Activated CD4-positive, alpha-beta T cell treated with anti-CD3 and anti-CD28 coated beads, Interleukin-2, amount 10 ng/mL, durations not matched to agents 24 days and 14 days (primary cell): ENCODE measurements around the gene DISP3. TPM values are rescaled to one million over a fixed set of nuclear protein-coding genes. Genes with fewer than 3 reads are reported as not detected.

Experiments used
- DNase-seq: peaks from one replicate; pipeline ENCODE4 v3.0.0; 2022
- H3K27ac Mint-ChIP-seq: one replicate; pipeline ENCODE4 v1.8.0; 2022; ENCODE audit warnings: mild to moderate bottlenecking, mixed read lengths
- H3K27me3 Mint-ChIP-seq: one replicate; pipeline ENCODE4 v1.8.0; 2022; ENCODE audit warnings: mixed read lengths
- H3K36me3 Mint-ChIP-seq: one replicate; pipeline ENCODE4 v1.8.0; 2022; ENCODE audit warnings: low read depth, mild to moderate bottlenecking, mixed read lengths
- H3K4me1 Mint-ChIP-seq: one replicate; pipeline ENCODE4 v1.8.0; 2021; ENCODE audit warnings: mixed read lengths
- H3K4me3 Mint-ChIP-seq: one replicate; pipeline ENCODE4 v1.8.0; 2022; ENCODE audit warnings: mild to moderate bottlenecking, moderate library complexity, mixed read lengths
- H3K9me3 Mint-ChIP-seq: one replicate; pipeline ENCODE4 v1.8.0; 2021; ENCODE audit warnings: mixed read lengths
- intact Hi-C: fragments of 100-400 bp; cut with micrococcal nuclease; formaldehyde crosslinking; loops from one replicate; pipeline ENCODE4 v1.15.1; 2023
- total RNA-seq: library from RNA; stranded (reverse); gene quantifications from 2 replicates; pipeline ENCODE4 v1.2.3, GENCODE V29; 2022

DISP3 gene, protein sequence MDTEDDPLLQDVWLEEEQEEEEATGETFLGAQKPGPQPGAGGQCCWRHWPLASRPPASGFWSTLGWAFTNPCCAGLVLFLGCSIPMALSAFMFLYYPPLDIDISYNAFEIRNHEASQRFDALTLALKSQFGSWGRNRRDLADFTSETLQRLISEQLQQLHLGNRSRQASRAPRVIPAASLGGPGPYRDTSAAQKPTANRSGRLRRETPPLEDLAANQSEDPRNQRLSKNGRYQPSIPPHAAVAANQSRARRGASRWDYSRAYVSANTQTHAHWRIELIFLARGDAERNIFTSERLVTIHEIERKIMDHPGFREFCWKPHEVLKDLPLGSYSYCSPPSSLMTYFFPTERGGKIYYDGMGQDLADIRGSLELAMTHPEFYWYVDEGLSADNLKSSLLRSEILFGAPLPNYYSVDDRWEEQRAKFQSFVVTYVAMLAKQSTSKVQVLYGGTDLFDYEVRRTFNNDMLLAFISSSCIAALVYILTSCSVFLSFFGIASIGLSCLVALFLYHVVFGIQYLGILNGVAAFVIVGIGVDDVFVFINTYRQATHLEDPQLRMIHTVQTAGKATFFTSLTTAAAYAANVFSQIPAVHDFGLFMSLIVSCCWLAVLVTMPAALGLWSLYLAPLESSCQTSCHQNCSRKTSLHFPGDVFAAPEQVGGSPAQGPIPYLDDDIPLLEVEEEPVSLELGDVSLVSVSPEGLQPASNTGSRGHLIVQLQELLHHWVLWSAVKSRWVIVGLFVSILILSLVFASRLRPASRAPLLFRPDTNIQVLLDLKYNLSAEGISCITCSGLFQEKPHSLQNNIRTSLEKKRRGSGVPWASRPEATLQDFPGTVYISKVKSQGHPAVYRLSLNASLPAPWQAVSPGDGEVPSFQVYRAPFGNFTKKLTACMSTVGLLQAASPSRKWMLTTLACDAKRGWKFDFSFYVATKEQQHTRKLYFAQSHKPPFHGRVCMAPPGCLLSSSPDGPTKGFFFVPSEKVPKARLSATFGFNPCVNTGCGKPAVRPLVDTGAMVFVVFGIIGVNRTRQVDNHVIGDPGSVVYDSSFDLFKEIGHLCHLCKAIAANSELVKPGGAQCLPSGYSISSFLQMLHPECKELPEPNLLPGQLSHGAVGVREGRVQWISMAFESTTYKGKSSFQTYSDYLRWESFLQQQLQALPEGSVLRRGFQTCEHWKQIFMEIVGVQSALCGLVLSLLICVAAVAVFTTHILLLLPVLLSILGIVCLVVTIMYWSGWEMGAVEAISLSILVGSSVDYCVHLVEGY (N-terminal part only)
- 0.23 and 0.31 TPM in 2 replicates for total RNA-seq

DNA sequence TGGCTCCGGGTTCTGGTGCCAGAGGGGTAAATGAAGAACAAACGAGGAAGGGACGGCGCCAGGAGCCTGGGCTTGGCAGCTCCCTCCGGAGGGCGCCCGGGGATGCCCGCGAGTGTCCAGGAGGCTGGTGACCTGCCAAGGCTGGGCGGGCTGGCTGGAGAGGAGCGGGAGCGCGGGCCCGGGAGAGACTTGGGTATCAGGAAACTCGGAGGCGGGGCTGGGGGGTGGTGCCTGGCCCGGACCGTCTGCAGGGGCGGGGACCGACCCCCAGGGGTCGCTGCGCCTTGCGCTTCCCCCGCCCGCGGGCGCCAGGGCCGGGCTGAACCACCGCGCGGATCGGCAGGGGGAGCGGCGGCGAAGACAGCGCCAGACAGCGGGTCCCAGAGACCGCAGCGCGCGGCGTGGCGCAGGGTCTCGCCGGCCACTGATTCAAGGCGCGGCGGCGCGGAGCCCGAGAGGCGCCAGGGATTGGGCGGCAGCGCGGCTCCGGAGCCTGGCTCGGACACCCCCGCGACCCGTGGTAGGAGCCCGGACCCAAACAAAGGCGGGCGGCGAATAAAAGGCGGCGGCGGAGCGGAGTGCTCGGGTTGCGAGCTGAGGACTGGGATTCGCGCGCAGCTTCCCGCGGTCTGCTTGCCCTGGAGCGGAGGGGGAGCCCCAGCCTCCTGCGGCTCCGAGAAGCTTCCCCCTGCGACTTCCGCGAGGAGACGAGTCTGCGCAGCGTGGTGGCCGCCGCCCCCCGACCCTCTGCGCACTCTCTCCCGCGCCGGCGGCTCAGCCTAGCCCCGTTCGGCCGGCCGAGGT, at the start of gene DISP3:
DISP3 (plus strand) TSS at position 585 of the 804 bp plus-strand sequence. CDS start 21,838 bp downstream, outside the sequence.
- intact Hi-C loops = loop anchor here (1.0 to 10.0 kb wide), 2 partner anchors 164 to 236 kb away; no protein-coding TSS in a partner anchor
- H3K9me3 Mint-ChIP-seq = no peaks in the 10 kb centered on the region
- H3K4me3 Mint-ChIP-seq = peak within 1 kb of the TSS; percentile 64
- no peak within 1 kb of the TSS for H3K27ac Mint-ChIP-seq
- peaks cover 31% of the 10 kb centered on the region for H3K27me3 Mint-ChIP-seq
- no peaks in the 10 kb centered on the region for H3K36me3 Mint-ChIP-seq
- peak; percentile 91 for DNase-seq
- peaks cover 6% of the 10 kb centered on the region for H3K4me1 Mint-ChIP-seq

DNA sequence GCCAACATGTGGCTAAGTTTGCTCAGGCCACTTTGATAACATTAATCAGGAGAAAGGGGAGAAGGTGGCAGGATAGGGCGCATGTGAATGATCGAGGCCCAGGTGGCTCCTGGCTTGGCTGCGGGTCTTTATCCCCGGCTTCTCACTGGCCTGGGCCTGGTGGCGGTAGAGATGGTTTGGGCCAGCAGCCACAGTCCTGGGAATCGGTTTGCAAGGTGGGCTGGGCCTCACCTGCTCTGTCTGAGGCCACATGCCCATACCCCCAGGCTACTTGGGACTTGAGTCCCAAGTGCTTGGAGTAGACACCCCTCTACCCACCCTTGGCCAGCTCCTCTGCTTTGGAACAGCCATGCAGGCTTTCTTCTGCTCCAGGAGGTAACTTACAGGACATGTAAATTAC, 49.7 kb upstream of the DISP3 start:
- no peaks in the 10 kb centered on the region for H3K4me1 Mint-ChIP-seq
- no peak overlapping the region for H3K4me3 Mint-ChIP-seq
- no peak for DNase-seq
- no peak overlapping the region for H3K27ac Mint-ChIP-seq
- peaks cover 7% of the 10 kb centered on the region for H3K27me3 Mint-ChIP-seq
- intact Hi-C loops = no loop called here
- no peaks in the 10 kb centered on the region for H3K36me3 Mint-ChIP-seq
- no peaks in the 10 kb centered on the region for H3K9me3 Mint-ChIP-seq

DNA sequence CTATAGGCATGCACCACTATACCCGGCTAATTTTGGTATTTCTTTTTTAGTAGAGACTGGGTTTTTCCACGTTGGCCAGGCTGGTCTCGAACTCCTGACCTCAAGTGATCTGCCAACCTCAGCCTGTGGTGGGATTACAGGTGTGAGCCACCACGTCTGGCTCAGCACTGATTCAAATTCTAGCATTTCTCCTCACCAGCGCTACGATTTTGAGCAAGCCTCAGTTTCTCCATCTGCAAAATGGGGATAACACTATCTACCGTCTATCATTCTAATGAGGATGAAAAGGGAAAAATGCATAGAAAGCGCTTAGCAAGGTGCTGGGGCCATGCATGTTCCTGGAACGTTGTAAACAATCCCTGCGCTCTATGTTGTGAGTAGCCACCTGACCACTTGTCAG, 49.0 kb upstream of the DISP3 start:
- intact Hi-C loops = no loop called here
- H3K27me3 Mint-ChIP-seq = peaks cover 7% of the 10 kb centered on the region
- H3K36me3 Mint-ChIP-seq = no peaks in the 10 kb centered on the region
- no peak overlapping the region for H3K4me3 Mint-ChIP-seq
- no peaks in the 10 kb centered on the region for H3K9me3 Mint-ChIP-seq
- DNase-seq = no peak
- H3K27ac Mint-ChIP-seq = no peak overlapping the region
- no peaks in the 10 kb centered on the region for H3K4me1 Mint-ChIP-seq

DNA sequence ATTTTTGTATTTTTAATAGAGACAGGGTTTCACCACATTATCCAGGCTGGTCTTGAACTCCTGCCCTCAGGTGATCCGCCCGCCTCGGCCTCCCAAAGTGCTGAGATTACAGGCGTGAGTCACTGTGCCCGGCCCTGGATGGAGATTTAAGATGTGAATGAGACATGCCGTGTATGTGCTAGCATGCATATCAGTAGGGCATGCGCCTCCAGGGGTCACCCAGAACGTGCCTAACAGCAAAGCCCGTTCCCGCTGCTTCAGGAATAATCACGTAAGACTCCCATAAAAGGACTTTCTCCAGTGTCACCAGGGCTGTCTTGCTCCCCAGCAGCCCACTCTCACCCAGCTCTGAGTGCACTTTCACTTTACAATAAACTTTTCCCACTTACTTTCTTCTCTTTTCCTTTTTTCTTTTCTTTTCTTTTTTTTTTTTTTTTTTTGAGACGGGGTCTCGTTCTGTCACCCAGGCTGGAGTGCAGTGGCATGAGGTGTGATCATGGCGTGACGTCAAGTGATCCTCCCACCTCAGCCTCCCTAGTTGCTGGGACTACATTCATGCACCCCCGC, 46.9 kb upstream of the DISP3 start:
- Mint-ChIP-seq H3K4me3 (no peak overlapping the region), H3K9me3 (no peaks in the 10 kb centered on the region), H3K27me3 (peaks cover 12% of the 10 kb centered on the region), H3K27ac (no peak overlapping the region), H3K36me3 (no peaks in the 10 kb centered on the region), H3K4me1 (peaks cover 2% of the 10 kb centered on the region)
- no peak for DNase-seq
- intact Hi-C loops = no loop called here

DNA sequence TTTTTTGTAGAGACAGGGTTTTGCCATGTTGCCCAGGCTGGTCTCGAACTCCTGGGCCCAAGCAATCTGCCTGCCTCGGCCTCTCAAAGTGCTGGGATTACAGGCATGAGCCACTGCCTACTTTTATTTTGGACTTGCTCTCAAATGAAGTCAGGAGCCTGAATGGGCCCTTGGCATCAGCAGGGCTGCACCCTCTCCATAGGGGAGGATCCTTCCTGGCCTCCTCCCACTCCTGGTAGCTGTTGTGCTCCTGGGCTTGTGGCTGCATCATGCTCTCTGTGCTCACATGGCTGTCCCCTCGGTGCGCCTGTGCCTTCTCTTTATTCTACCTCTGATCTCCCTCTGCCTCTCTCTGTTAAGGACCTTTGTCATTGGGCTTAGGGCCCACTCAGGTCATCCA, 46.4 kb upstream of the DISP3 start:
- Mint-ChIP-seq H3K36me3 (no peaks in the 10 kb centered on the region), H3K27ac (no peak overlapping the region), H3K4me1 (peaks cover 2% of the 10 kb centered on the region), H3K4me3 (no peak overlapping the region), H3K9me3 (no peaks in the 10 kb centered on the region), H3K27me3 (peaks cover 12% of the 10 kb centered on the region)
- DNase-seq = no peak
- intact Hi-C loops = no loop called here

- intact Hi-C loops = no loop called here
- no peaks in the 10 kb centered on the region for H3K36me3 Mint-ChIP-seq
- H3K9me3 Mint-ChIP-seq = no peaks in the 10 kb centered on the region
- H3K27ac Mint-ChIP-seq = no peak overlapping the region
- peaks cover 2% of the 10 kb centered on the region for H3K4me1 Mint-ChIP-seq
- no peak overlapping the region for H3K4me3 Mint-ChIP-seq
- H3K27me3 Mint-ChIP-seq = peaks cover 12% of the 10 kb centered on the region
- DNase-seq = no peak
Measured at GRCh38 chr1:11434501-11434900, 44.5 kb upstream of the DISP3 start.

DNA sequence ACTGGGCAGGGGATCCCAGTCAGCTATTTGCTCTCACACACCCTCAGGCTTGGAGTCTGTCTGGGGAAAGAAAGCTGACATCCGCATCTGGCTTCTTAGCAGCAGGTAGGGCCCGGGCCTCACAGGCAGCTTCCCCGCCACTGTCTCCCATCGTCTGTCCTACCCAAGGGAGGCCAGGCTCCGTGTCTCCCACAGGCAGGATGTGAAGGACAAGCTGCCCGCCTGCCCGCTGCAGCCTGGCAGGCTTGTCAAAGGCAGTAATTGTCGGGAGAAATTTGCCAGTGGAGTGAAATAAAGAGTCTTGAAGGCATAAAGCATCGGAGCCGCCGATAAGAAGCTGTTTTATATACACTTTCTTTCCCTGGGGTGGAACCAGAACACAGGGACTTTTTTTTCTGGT, 44.0 kb upstream of the DISP3 start:
- Mint-ChIP-seq H3K4me3 (no peak overlapping the region), H3K4me1 (peaks cover 2% of the 10 kb centered on the region), H3K36me3 (no peaks in the 10 kb centered on the region), H3K27ac (no peak overlapping the region), H3K27me3 (peaks cover 14% of the 10 kb centered on the region), H3K9me3 (no peaks in the 10 kb centered on the region)
- no peak for DNase-seq
- intact Hi-C loops = no loop called here

DNA sequence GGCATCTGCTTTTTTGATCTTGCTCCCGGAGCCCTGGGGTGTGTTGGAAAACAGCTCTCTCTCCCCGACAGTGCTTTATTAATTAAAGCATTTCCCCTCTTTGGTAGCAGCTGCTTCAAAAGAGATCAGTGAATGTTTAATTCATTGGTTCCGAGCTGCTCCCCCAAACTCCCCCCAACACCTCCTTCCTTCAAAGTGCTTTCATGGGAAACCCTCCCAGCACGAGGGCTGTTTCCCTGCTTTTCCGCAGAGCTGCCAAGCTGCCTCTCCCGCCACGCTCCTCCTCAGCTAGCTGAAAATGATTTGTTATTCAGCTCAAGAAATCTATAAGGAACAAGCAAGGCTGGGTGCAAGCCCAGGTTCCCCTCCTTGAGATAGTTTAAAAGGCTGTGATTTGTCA, 40.0 kb upstream of the DISP3 start:
- H3K9me3 Mint-ChIP-seq = no peaks in the 10 kb centered on the region

GRCh38 chr1:11441211-11441952, 37.6 kb upstream of the DISP3 start:
- no peak for DNase-seq
- Mint-ChIP-seq H3K36me3 (no peaks in the 10 kb centered on the region), H3K4me1 (no peaks in the 10 kb centered on the region), H3K4me3 (no peak overlapping the region), H3K9me3 (no peaks in the 10 kb centered on the region), H3K27me3 (peaks cover 17% of the 10 kb centered on the region), H3K27ac (no peak overlapping the region)
- intact Hi-C loops = no loop called here

More for the DNA sequence above, 40.0 kb upstream of the DISP3 start:
- no peak overlapping the region for H3K27ac Mint-ChIP-seq
- DNase-seq = no peak
- H3K4me1 Mint-ChIP-seq = peaks cover 2% of the 10 kb centered on the region
- intact Hi-C loops = no loop called here
- H3K4me3 Mint-ChIP-seq = no peak overlapping the region
- no peaks in the 10 kb centered on the region for H3K36me3 Mint-ChIP-seq
- peaks cover 17% of the 10 kb centered on the region for H3K27me3 Mint-ChIP-seq

DNA sequence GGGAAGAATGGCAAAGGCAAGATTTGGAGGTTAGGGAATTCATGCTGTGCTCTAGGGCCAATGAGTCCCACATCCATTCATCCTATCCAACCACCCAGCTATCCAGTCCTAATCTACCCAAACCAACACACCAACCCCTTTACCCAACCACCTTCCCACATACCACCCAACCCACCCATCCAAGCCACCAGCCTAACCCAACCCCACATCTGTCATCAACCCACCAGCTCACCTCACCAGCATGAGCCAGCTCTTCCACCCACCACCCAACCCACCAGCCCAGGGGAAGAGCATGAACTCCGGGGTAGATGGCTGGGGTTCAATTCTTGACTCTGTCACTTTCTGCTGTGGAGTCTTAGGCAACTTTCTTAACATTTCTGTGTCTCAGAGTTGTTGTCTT, 35.9 kb upstream of the DISP3 start:
- no peak for DNase-seq
- Mint-ChIP-seq H3K27me3 (peaks cover 14% of the 10 kb centered on the region), H3K4me3 (no peak overlapping the region), H3K27ac (no peak overlapping the region), H3K9me3 (no peaks in the 10 kb centered on the region), H3K4me1 (no peaks in the 10 kb centered on the region), H3K36me3 (no peaks in the 10 kb centered on the region)
- intact Hi-C loops = no loop called here

- H3K4me1 Mint-ChIP-seq = no peaks in the 10 kb centered on the region
- DNase-seq = no peak
- H3K27ac Mint-ChIP-seq = no peak overlapping the region
- peaks cover 14% of the 10 kb centered on the region for H3K27me3 Mint-ChIP-seq
- no peak overlapping the region for H3K4me3 Mint-ChIP-seq
- intact Hi-C loops = no loop called here
- H3K36me3 Mint-ChIP-seq = no peaks in the 10 kb centered on the region
- no peaks in the 10 kb centered on the region for H3K9me3 Mint-ChIP-seq
Measured at GRCh38 chr1:11443961-11444658, 34.8 kb upstream of the DISP3 start.

DNA sequence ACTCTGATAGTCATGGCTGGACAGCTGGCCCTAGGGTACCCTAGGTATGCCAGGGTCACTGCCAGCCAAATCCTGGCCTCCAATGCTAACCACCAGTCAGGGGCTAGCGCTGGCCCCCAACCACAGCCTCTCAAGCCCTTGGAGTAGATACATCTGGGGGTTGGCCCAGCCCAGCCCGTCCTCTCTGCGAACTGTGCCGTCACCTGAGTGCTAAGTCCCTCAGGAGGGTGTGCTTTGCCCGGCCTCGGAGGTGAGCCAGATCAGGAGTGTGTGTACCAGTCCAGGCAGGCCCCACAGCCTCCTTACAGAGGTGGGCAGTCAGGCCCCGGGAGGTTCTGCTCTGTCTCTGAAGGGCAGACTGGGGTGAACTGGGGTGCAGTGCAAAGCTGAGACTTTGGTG, 34.0 kb upstream of the DISP3 start:
- Mint-ChIP-seq H3K27me3 (peaks cover 12% of the 10 kb centered on the region), H3K36me3 (no peaks in the 10 kb centered on the region), H3K27ac (no peak overlapping the region), H3K9me3 (no peaks in the 10 kb centered on the region), H3K4me1 (no peaks in the 10 kb centered on the region), H3K4me3 (no peak overlapping the region)
- DNase-seq = no peak
- intact Hi-C loops = no loop called here
